ENCODE results near the gene AP3S2. TPM values are rescaled to one million over a fixed set of nuclear protein-coding genes. Genes with fewer than 3 reads are reported as not detected.

The AP3S2 gene
- total and polyA plus RNA-seq, 2 experiments from 2014 or later = 9.4 to 93.3 TPM

- Mint-ChIP-seq H3K9me3 (peaks cover 12% of the 10 kb centered on the region; the same call in 2 of the 3 replicates), H3K27ac (no peak overlapping the region), H3K4me3 (no peak overlapping the region), H3K27me3 (ENCODE audit: insufficient read depth, low read depth, poor library complexity) (no peaks in the 10 kb centered on the region), H3K4me1 (no peaks in the 10 kb centered on the region), H3K36me3 (ENCODE audit: low read depth) (peaks cover 24% of the 10 kb centered on the region)
- DNase-seq (ENCODE audit: low spot score) = no peak
- no peaks in the 10 kb centered on the region for H3K27me3 ChIP-seq (ENCODE audit: insufficient read depth)
- H3K79me2 ChIP-seq (replicated peaks; ENCODE audit: insufficient read depth) = no peaks in the 10 kb centered on the region; the same call in 1 of the 2 replicates
- no peak for ATAC-seq
- no peaks in the 10 kb centered on the region for H3K9me2 ChIP-seq (ENCODE audit: insufficient read depth)
- no peak overlapping the region for H3K27ac ChIP-seq (ENCODE audit: low read depth)
- H3K36me3 ChIP-seq (ENCODE audit: insufficient read depth) = peaks cover under 1% of the 10 kb centered on the region; the same call in 1 of the 2 replicates
- no peak overlapping the region for H3K4me2 ChIP-seq
- TF ChIP-seq POLR2AphosphoS5 (IDR thresholded peaks at IDR 0.05; ENCODE audit: low read depth) = no peak
- no peak for TF ChIP-seq ZNF114 (CRISPR knock-in tag; IDR thresholded peaks at IDR 0.05)
- no peak for TF ChIP-seq EZH2 (IDR thresholded peaks at IDR 0.05; ENCODE audit: low read depth, unreplicated experiment)
- no peak for TF ChIP-seq JUNB (IDR thresholded peaks at IDR 0.05; ENCODE audit: unreplicated experiment)
- TF ChIP-seq ETS1 (IDR thresholded peaks at IDR 0.05) = no peak
- TF ChIP-seq NANOG (IDR thresholded peaks at IDR 0.05; ENCODE audit: borderline replicate concordance) = no peak
- TF ChIP-seq ZNF331 (CRISPR knock-in tag; IDR thresholded peaks at IDR 0.05; ENCODE audit: low read depth) = no peak
- no peak for TF ChIP-seq CTCF (conservative IDR thresholded peaks at IDR 0.05; ENCODE audit: low read depth in 2 of 2)
- TF ChIP-seq EZH2phosphoT487 (IDR thresholded peaks at IDR 0.05; ENCODE audit: unreplicated experiment) = no peak
- TF ChIP-seq ZNF462 (CRISPR knock-in tag; IDR thresholded peaks at IDR 0.05) = no peak
- TF ChIP-seq REST (IDR thresholded peaks at IDR 0.05; ENCODE audit: unreplicated experiment) = no peak
- no peak for TF ChIP-seq STAT1 (IDR thresholded peaks at IDR 0.05; ENCODE audit: unreplicated experiment)
- TF ChIP-seq CREB1 (CRISPR knock-in tag; IDR thresholded peaks at IDR 0.05; ENCODE audit: low read depth) = no peak
- no peak overlapping the region for H3K4me3 ChIP-seq
- H3F3A ChIP-seq (replicated peaks; ENCODE audit: low read depth) = no peaks in the 10 kb centered on the region
- H2AFZ ChIP-seq = no peak overlapping the region
- H4K20me1 ChIP-seq (replicated peaks; ENCODE audit: insufficient read depth) = peaks cover 11% of the 10 kb centered on the region; the same call in 1 of the 2 replicates
- H3K4me1 ChIP-seq (ENCODE audit: insufficient read depth) = no peaks in the 10 kb centered on the region
These were observed 32.9 kb downstream of the AP3S2 start for GRCh38 chr15:89860891-89861290.

All from GM23338 (cell line).